Medulla oblongata (tissue), 1 donor: ENCODE data around the gene ACSS2.

Experiments
- DNase-seq: peaks from one replicate; pipeline ENCODE4 v3.0.0-alpha.2; 2015; ENCODE audit errors: extremely low spot score

The ACSS2 gene, protein sequence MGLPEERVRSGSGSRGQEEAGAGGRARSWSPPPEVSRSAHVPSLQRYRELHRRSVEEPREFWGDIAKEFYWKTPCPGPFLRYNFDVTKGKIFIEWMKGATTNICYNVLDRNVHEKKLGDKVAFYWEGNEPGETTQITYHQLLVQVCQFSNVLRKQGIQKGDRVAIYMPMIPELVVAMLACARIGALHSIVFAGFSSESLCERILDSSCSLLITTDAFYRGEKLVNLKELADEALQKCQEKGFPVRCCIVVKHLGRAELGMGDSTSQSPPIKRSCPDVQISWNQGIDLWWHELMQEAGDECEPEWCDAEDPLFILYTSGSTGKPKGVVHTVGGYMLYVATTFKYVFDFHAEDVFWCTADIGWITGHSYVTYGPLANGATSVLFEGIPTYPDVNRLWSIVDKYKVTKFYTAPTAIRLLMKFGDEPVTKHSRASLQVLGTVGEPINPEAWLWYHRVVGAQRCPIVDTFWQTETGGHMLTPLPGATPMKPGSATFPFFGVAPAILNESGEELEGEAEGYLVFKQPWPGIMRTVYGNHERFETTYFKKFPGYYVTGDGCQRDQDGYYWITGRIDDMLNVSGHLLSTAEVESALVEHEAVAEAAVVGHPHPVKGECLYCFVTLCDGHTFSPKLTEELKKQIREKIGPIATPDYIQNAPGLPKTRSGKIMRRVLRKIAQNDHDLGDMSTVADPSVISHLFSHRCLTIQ

DNA sequence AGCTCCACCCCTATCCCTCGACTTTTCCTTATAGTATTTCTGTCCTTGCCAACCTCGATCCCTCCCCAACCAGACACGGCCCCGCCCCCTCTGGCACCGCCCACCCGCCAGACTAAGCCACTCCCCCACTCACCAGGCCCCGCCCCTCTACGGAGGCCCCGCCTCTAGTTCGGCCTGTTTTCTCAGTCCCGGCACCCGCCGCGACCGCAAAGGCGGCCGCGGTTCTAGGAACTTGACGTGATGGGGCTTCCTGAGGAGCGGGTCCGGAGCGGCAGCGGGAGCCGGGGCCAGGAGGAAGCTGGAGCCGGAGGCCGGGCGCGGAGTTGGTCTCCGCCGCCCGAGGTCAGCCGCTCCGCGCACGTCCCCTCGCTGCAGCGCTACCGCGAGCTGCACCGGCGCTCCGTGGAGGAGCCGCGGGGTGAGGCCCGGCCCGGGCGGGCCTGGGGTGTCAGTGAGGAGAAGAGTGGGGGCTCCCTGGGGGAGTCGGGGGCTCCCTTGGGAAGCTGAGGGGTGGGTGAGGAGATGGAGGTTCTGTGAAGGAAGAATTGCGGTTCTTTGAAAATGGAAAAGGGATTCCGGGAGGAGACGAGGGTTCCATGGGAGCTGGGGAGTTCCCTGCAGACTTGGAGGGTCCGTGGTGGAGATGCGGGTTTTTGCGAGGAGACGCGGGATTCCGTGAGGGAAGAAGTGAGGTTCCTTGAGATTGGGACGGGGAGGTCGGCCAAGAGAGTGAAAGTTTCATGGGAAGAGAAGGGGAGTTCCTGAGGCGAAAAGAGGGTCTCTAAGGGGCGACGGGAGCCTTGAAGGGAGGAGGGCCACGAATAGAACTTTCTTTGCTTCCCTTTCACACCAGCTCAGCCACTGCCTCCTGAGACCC is at the start of gene ACSS2:
TSS of gene ACSS2 (plus strand) at position 207 of the 877 bp plus-strand sequence. CDS start at position 241, 34 bp downstream.
- peak; percentile 98 for DNase-seq

DNA sequence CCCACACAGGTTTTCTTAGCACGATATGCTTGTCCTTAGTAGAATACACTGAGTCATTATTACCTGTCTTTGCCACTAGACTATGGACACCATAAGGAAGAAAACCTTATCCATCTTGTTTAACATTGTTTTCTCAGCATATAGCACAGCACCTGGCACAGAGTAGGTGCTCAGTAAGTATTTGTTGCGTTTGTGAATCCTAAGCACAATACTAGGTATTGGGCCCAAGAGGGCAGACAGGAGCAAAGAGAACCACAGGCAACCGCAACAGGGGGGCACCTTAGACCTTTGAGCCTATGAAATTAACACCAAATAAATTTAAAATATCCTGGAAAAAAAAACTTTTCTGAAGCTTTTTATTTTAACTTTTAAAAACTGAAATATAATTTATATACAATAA is 47.2 kb upstream of the ACSS2 start:
- DNase-seq: no peak

DNA sequence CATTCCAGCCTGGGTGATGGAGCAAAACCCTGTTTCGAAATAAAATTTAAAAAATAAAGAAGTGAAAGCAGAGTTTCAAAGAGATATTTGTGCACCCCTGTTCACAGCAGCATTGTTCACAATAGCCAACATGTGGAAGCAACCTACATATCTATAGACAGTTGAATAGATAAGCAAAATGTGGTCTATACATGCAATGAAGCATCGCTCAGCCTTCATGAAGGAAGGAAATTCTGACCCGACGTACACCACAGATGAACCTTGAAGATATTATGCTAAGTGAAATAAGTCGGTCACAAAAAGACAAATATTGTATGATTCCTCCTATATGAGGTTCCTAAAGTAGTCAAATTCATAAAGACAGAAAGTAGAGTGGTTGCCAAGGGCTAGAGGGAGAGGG is 44.5 kb upstream of the ACSS2 start:
- DNase-seq: no peak

DNA sequence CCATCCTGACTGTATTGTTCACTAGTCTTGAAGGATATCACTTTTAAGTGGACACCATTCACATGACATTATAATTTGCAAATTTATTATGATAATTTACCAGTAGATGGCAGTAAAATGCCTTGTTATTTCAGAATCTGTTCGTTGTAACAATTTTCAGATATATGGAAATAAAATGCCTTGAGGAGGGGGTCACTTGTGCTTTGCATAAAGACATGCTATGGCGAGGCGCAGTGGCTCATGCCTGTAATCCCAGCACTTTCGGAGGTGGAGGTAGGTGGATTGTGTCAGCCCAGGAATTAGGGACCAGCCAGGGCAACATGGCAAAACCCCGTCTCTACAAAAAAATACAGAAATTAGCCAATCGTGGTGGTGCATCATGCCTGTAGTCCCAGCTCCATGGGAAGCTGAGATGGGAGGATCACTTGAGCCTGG is 41.9 kb upstream of the ACSS2 start:
- DNase-seq: peak; percentile 29

DNA sequence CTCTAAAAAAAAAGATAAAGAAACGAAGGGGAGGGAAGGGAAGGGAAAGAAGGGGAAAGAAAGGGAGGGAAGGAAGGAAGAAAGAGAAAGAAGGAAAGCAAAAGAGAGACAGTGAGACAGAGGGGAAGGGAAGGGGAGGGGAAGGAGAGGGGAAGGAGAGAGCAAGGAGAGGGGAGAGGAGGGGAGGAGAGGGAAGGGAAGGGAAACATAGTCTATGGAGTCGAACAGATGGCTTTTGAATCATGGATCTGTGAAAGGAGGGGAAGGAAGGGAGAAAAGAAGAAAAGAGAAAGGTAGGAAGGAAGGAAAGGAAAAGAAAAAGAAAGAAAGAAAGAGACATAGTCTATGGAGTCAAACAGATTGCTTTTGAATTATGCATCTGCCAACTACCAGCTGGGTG is 34.3 kb upstream of the ACSS2 start:
- DNase-seq: no peak

DNA sequence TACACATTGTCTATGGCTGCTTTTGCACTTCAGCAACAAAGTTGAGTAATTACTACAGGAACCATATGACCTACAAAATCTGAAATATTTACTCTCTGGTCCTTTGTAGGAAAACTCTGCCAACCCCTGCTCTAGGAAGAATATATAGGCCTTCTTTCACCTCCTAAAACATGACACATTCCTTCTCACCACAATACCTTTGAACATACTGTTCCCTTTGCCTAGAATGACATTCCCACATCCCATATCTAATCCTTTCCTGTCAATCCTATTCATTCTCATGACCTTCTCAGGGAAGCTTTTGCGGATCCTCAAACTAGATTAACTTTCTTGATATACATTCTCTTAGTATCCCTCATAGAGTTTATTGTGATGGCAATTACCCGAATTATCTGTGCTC is 33.0 kb upstream of the ACSS2 start:
- no peak for DNase-seq

DNA sequence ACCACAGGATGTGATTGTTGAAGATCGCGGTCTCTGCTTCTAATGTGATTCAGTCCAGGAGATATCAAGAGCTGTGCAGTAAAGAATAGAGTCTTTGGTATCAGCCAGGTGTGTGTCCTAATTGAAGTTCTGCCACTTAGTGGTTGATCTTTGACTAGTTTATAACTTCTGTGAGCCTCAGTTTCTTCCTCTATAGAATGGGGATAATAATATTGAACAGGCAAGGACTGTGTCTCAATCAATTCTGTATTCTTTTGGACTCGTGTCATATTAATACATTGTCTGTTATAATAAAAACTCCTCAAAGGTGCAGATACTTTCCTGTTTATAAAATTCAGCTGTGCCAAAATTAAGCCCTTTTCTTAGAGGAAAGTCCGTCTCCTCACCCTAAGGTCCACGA is 27.8 kb upstream of the ACSS2 start:
- DNase-seq: no peak

DNA sequence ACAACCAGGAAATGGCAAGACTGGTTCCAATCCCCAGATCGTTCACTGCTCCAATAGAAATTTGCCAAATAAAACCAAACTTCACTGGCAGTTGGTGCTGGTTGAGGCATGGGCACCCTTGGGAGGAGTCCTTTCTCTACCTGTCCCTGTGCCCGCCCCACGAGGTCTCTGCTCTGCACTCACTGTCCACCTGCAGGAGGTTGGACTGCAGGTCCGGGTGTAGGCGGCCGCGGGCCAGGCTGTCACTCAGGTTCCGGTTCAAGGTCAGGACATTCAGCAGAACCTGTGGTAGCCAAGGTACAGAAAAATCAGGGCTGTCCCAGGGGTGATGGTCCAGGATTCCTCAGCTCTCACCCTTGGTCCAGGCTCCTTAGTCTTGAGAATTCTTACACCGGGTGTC is 26.6 kb upstream of the ACSS2 start:
- DNase-seq: no peak

DNA sequence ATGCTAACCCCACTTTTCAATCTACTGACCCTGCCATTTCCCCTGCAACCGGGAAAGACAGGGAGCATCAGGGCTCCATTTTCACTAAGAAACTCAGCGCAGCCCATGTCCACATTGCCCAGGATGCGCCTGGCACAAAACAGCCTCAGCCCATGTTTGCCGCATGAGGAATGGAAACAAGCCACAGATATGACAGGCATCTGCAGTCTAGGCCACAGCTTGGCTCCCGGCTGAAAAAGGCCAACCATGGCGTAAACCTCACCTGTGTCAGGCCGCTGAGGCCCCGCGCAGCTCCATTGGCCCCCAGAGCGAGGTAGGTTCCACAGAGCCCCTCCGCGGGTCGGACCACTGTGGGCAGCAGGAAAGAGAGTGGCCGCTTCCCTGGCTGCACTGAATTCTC is 25.4 kb upstream of the ACSS2 start:
- DNase-seq: no peak

DNA sequence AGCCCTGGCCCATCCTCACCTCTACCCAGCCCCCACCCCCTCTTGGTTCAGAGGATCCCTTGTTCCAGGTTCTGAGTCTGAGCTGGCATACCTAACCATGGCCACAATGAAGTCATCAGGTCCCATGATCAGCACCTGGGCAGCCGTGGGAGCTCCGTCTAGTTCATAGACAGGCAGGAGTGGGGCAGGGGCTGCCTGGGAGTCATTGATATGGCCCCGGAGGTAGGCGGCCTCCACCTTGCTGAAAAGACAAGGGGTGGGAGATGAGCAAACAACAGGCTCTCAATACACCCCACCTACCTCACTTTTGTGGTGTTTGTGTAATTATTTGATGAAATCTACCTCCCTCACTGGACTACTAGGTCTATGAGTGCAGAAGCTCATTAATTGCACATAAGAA is 24.1 kb upstream of the ACSS2 start:
- DNase-seq: no peak

DNA sequence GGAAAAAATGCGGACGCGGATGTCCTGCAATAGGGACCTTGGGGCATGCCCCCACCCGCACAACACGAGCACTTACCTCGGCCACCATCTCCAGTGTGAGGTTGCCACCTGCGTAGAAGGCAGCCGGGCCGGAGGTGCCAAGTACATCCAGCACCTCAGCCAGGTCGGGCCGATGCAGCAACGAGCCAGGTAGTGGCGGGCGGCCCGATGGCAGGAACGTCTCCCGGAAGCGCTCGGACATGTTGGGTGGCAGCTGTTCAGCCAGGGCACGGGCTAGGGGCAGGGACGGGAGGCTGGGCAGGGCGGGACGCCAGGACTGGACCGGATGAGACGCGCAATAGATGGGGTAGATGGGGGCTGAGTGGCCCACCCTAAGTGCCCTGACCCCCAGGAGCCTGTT is 17.0 kb upstream of the ACSS2 start:
- DNase-seq: no peak

DNA sequence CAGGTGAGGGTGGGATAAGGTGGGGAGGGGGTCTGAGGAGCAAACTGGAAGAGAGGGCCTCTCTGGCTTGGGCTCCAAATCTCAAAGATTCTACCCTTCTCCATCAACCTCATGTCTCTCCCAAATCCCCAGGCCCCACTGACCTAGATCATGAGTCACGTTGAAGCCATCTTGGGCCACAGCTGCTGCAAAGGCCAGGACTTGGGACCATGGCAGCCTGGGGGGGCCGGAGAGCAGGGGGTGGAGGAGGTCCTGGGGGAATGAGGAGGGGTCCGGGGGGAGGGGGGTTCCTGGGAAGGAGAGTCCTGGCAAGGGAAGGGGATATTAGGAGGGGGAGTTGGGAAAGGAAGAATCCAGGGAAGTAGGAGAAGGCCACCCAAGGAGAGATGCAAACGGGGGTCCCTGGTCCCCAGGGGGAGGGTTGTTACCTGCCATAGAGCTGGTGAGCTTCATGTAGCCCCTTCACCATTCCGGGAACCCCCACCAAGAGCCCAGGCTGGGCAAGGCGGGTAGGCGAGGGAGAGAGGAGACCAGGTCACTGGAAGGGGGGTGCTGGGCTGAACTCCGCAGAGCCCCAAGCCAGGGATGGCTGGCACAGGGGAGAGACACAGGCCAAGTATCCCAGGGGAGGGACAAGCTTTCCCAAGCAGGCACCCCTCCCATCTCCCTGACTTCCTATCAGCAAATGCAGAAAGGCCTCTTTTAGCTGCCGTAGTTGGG is 16.4 kb upstream of the ACSS2 start:
- no peak for DNase-seq

DNA sequence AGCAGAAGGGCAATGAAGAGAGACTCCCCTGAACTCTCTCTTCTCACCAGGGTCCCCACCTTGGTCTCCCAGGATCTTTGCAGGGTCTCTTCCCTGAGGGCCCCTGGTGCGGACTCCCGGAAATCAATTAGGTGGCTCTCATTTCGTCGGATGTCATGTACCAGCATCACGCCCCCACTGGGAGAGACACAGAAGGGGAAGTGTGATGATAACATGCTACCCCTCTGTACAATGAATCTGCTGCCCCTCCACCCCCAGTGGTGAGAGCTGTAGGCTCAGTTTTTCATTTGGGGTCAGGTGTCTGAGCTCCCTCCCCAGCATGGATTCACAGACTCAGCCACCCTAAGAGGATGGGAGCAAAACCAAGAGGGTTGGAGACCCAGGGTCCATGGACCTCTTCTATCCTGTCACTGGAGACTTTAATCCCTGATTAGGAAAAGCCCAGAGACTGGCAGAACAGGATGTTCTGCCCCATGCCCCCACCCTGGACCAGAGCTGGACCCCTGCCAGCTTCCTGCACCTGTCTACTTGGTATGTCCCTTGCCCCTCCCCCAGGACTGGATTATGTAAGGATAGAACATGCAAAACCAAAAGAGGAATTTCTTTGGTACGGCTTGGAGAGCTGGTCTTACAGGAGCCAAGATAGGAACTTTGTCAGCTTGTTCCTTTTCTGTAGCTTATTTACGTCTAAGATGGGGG is 14.9 kb upstream of the ACSS2 start:
- DNase-seq: no peak

DNA sequence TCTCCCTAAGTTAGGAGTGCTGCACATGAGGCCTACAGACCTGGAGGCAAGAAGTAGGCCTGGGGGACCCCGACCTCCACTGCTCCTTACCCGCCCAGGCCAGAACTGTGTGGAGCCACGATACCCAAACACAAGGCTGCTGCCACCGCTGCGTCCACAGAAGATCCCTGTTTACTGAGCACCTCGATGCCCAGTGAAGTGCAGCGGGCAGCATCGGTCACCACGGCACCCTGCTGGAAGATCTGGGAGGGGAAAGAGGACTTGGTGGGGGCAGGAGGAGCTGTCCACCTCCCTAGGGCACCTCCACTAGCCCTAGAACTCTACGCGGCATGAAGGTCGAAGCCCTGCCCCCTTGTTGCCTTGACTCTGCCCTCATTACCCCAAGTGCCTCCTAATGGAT is 13.7 kb upstream of the ACSS2 start:
- no peak for DNase-seq

DNA sequence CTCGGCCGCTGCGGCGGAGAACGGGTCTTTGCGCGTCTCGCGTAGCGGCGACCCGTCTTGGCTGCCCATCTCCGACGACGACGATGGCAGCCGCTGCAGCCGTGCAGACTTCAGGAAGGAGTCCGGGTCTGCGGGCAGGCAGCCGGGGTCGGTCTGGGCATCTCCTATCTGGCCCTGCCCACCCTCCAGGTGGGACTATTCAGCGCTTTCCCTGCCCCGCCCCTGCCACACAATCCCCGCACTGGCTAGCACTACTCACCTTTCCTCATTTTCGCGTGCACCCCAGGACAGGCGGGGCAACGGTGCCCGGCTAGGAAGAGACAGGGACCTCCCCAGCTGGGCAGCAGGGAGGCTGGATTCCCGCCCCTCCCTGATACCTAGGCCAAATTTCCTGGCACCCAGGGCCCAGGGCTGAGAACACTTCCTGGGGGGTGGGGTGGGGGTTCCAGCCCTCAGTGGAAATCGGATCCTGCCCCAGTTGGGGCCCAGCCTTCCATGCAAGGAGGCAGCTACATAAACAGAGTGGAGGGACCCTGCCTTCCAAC is 12.9 kb upstream of the ACSS2 start:
- no peak for DNase-seq

DNA sequence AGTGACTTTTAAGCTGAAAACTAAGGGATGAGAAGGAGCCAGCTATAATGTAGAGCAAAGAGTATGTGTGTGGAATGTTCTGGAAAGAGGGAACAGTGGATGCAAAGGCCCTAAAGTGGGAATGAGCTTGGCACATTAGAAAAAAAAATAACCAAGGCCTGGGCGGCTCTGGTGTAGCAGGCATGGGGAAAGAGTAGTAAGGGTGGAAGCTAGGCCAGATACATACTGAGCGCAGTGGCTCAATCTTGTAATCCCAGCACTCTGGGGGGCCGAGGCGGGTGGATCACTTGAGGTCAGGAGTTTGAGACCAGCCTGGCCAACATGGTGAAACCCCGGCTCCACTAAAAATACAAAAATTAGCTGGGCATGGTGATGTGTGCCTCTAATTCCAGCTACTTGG is 12.2 kb upstream of the ACSS2 start:
- DNase-seq: no peak

DNA sequence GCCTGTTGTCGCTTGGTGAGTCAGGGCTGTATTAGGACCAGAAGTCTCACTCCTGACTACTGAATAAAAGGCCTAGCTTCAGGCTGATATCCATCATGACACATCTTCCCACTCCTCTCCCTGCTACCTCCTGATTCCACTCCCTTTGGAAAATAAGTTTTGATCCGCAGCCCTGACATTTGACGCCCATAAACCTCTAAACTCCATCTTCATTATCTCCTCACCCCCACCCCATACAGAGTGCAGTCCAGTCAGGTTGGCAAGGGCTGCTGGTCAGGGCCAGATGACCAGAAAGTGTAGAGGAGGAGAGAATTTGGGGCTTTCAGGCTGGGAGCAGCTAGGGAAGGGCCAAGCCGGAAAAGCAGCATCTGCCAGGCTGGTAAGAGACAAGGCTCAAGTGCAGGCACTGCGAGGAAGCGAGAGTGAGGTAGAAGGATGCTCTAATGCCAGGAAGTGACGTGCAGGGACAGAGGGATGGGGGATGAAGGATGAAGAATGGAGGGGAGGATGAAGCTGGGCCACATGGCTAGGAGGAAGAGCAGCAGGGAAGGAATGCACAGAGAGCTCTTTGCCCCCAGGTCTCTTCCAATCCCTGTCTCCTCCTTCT is 5.0 kb upstream of the ACSS2 start:
- DNase-seq: no peak

DNA sequence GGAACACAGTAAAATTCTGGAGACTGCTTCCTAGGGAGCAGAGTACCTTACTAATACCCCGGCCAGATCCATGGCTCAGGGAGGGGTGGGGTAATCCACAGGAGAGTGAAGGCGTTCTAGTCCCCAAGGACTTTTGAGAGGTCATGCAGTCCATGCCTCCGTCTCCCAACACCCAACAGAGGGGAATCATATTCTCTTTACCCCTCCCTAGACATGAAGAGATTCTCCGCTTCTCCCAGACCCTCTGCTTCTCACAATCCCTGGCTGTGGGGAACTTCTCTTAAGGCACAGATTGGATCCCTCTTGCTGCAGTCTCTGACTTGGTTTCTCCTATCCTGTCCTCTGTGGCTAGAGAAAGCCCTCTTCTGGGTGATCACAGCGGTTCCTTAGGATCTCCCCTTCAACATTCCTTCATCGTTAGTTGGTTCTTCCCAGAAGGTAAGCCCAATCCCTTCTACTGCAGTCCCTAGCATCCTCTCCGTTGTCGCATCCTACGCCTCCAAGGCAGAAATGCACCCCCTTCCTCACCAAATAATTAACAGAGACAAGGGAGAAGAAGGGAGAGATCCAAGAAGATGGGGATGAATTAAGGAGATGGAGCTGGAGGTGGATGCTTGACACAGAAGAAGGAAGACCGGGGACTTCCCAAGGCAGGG is 4.3 kb upstream of the ACSS2 start:
- DNase-seq: peak; percentile 12

DNA sequence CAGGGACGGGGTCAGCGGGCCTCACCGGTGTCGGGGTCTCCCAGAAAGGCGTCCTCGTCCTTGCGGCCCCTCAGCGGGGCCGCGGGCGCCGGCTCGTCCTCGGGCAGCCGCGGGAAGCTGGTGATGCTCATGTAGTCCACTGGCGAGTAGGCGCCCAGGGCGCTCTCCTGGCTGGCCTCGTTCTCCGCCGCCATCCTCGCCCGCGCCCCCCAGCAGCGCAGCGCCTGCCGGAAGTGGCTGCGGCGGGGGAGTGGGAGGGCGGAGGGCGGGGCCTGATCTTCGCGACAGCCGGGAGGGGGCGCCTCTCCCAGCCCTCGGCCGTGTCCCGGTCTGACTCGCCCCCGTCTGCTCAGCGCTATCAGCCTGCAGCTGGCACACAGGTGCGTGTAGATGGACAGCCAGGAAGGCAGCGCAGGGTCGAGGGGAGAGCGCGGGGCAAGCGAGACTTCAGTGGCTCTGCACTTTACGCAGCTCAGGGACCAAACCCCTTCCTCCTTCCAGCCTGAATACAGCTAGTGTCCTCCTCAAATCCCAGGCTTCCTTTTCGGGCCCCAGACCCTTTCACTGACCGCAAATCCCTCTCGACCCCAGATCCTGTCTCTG is 3.7 kb upstream of the ACSS2 start, which contains the start of gene GGT7:
TSS of gene GGT7 (minus strand) at position 235 of the 603 bp plus-strand sequence. CDS start at position 194, 41 bp downstream.
- DNase-seq: peak; percentile 85
